HepG2 (cell line): Measurements from ENCODE around the gene MAML1. TPM values are rescaled to one million over a fixed set of nuclear protein-coding genes. Genes with fewer than 3 reads are reported as not detected.

Source experiments
- ARID3A ChIP-seq: IDR thresholded peaks from 2 replicates; pipeline ENCODE4 v1.6.1; 2012; ENCODE audit warnings: low read depth, low read length, improper control_type of control experiment
- ATF7 ChIP-seq, 2 experiments: fragments of 450-650 bp in 1 of 2; sonication (generic) in 1 of 2; formaldehyde crosslinking in 1 of 2; IDR thresholded peaks; 2 replicates each; pipeline versions ENCODE4 v1.4.0 to v1.6.1; 2016 to 2020; ENCODE audit warnings: antibody characterized with exemption in 1 of 2, mild to moderate bottlenecking in 1 of 2, missing genetic modification reagents in 1 of 2
- CHD2 ChIP-seq: IDR thresholded peaks from 2 replicates; pipeline ENCODE4 v1.6.1; 2011; ENCODE audit warnings: low read depth, low read length, improper control_type of control experiment
- HIC2 ChIP-seq: sonication (generic); formaldehyde crosslinking; IDR thresholded peaks from 2 replicates; pipeline ENCODE4 v1.9.0; 2022; ENCODE audit warnings: low read depth, missing genetic modification reagents
- ISL2 ChIP-seq: sonication (generic); formaldehyde crosslinking; IDR thresholded peaks from 2 replicates; pipeline ENCODE4 v1.5.0; 2020; ENCODE audit warnings: missing genetic modification reagents
- NCOA5 ChIP-seq: sonication (generic); formaldehyde crosslinking; IDR thresholded peaks from 2 replicates; pipeline ENCODE4 v1.4.0; 2020; ENCODE audit warnings: missing genetic modification reagents
- POLR2G ChIP-seq: fragments of 200-400 bp; formaldehyde crosslinking; IDR thresholded peaks from 2 replicates; pipeline ENCODE4 v1.6.1; 2018; ENCODE audit warnings: mild to moderate bottlenecking, low read depth, low read length, moderate library complexity
- SMC3 ChIP-seq: IDR thresholded peaks from 2 replicates; pipeline ENCODE4 v1.6.1; 2011; ENCODE audit warnings: low read length, improper control_type of control experiment
- TCF12 ChIP-seq, 2 experiments: fragments of 450-650 bp in 1 of 2; sonication (generic) in 1 of 2; formaldehyde crosslinking in 1 of 2; IDR thresholded peaks; 2 replicates each; pipeline versions ENCODE4 v1.6.1 to v1.8.0; 2017 to 2022; ENCODE audit warnings: antibody characterized with exemption in 1 of 2, mild to moderate bottlenecking in 1 of 2, missing genetic modification reagents in 1 of 2, moderate library complexity in 1 of 2
- UBTF ChIP-seq: sonication (generic); formaldehyde crosslinking; IDR thresholded peaks from 2 replicates; pipeline ENCODE4 v1.4.0; 2020; ENCODE audit warnings: mild to moderate bottlenecking, missing genetic modification reagents
- WIZ ChIP-seq: sonication (generic); formaldehyde crosslinking; IDR thresholded peaks from 2 replicates; pipeline ENCODE4 v1.5.1; 2020; ENCODE audit warnings: mild to moderate bottlenecking, missing genetic modification reagents
- ZGPAT ChIP-seq: IDR thresholded peaks from 2 replicates; pipeline ENCODE4 v1.6.1; 2016; ENCODE audit warnings: mild to moderate bottlenecking
- ZHX1 ChIP-seq: sonication (generic); formaldehyde crosslinking; IDR thresholded peaks from 2 replicates; pipeline ENCODE4 v1.8.1; 2022; ENCODE audit warnings: low read depth, mild to moderate bottlenecking, missing genetic modification reagents
- ZNF230 ChIP-seq: sonication (generic); formaldehyde crosslinking; IDR thresholded peaks from 2 replicates; pipeline ENCODE4 v1.4.0; 2020; ENCODE audit warnings: mild to moderate bottlenecking, missing genetic modification reagents
- ZNF772 ChIP-seq: sonication (generic); formaldehyde crosslinking; IDR thresholded peaks from 2 replicates; pipeline ENCODE4 v1.5.0; 2020; ENCODE audit warnings: mild to moderate bottlenecking, missing genetic modification reagents
- polyA plus RNA-seq, 8 experiments: library from polyadenylated mRNA; depleted of rRNA in 3 of 8; stranded (reverse) in 7 of 8; unstranded in 1 of 8; fragments of >200 nt; fragmentation: Illumina TruSeq in 4 of 8; extraction: Trizol in 4 of 8; gene quantifications; 2 replicates each; pipeline versions ENCODE4 v1.2.1 to v1.2.3, GENCODE V29; 2011 to 2016; ENCODE audit warnings: low read depth in 4 of 8, missing spikeins in 1 of 8, mixed read lengths in 1 of 8; ENCODE audit not compliant: insufficient read depth in 1 of 8
- total RNA-seq, 5 experiments: library from RNA; depleted of rRNA; stranded (reverse); fragments of >200 nt; fragmentation: Illumina TruSeq; extraction: Trizol; gene quantifications; 2 replicates each; pipeline ENCODE4 v1.2.3, GENCODE V29; 2016; ENCODE audit warnings: low read depth in 1 of 5
- TF ChIP-seq, protein P1 (sequence below): sonication (generic); formaldehyde crosslinking; IDR thresholded peaks from 2 replicates; pipeline ENCODE4 v1.4.0; 2020; ENCODE audit warnings: missing genetic modification reagents

Gene MAML1
- total and polyA plus RNA-seq, 2 of the 13 experiments (the other 11 are each of a cell fraction or from before 2014, with no cell fraction given): 10.0 to 10.8 TPM

DNA sequence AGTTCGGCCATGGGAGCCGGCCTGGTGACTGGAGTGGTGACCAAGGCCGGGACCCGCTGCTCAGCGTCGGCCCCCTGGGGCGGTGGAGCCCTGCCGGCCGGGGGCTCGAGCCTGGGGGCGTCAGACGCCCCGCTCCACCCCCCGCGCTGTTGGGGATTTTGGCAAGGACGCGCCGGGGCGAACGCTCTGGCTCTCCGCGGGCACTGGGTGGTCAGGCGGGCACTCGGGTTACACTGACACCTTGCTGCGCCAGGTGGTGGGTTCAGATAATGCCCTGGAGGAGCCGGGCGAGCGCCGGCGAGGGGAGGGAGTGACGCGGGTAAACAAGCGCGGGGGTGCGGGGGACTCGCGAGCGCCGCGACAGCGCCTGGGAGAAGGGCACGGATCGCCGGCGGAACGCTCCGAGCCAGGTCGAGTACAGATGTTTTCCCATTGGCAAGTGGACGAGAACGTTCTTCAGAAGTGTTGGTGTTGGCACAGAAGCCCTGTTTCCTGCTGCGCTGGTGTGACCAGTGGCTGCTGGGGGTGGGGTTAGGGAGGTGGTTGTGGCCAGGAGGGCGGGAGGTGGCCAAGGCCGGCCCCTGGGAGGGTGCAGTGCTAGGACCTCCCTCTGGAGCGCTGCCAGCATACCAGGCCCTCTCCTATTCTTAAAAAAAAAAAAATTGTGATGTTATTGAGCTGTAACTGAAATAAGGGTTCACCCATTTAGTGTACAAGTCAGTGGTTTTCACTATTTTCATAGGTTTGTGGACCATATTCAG lies 88.9 kb downstream of the MAML1 start (continued):
- TF ChIP-seq UBTF (CRISPR knock-in tag) (peak; percentile 45), HIC2 (CRISPR knock-in tag) (no peak), ZGPAT (CRISPR knock-in tag) (no peak), NCOA5 (CRISPR knock-in tag) (no peak), CHD2 (peak; percentile 46; the same call in 1 of the 2 replicates), ATF7 (IDR thresholded peaks at IDR 0.05) (no peak), ATF7 (CRISPR knock-in tag; IDR thresholded peaks at IDR 0.05) (no peak), ISL2 (CRISPR knock-in tag) (no peak), POLR2G (no peak; the same call in 1 of the 2 replicates), ZHX1 (no peak), WIZ (CRISPR knock-in tag) (no peak), ZNF230 (CRISPR knock-in tag) (no peak), SMC3 (no peak), ZNF772 (CRISPR knock-in tag) (0 out of 2 replicates have a peak, but pooled peaks have one; percentile 71), TCF12 (IDR thresholded peaks at IDR 0.05) (no peak), TCF12 (CRISPR knock-in tag; IDR thresholded peaks at IDR 0.05) (no peak), ARID3A (no peak)
- TF ChIP-seq, protein P1, sequence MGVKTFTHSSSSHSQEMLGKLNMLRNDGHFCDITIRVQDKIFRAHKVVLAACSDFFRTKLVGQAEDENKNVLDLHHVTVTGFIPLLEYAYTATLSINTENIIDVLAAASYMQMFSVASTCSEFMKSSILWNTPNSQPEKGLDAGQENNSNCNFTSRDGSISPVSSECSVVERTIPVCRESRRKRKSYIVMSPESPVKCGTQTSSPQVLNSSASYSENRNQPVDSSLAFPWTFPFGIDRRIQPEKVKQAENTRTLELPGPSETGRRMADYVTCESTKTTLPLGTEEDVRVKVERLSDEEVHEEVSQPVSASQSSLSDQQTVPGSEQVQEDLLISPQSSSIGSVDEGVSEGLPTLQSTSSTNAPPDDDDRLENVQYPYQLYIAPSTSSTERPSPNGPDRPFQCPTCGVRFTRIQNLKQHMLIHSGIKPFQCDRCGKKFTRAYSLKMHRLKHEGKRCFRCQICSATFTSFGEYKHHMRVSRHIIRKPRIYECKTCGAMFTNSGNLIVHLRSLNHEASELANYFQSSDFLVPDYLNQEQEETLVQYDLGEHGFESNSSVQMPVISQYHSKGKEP (CRISPR knock-in tag): no peak
